ENCODE results near the gene TMED8.
"Not testable (repeated sequence)": the region's sequence is repeated elsewhere in the genome, so short reads cannot be mapped to it uniquely, and the experiment has no call there.

Gene TMED8

GRCh38 chr14:77342726-77343397 is 34.0 kb downstream of the TMED8 start:
- H3K4me1 ChIP-seq (ENCODE audit: control insufficient read depth, insufficient read depth, low read length, poor library complexity, severe bottlenecking) = no peaks in the 10 kb centered on the region
- H3K4me3 ChIP-seq (ENCODE audit: insufficient read depth, low read depth, low read length, poor library complexity, severe bottlenecking) = no peak overlapping the region
- H3K36me3 ChIP-seq (ENCODE audit: control insufficient read depth, insufficient read depth, low read length) = peaks cover 20% of the 10 kb centered on the region
- H3K9me3 ChIP-seq (ENCODE audit: control insufficient read depth, low read length) = no peaks in the 10 kb centered on the region
- DNase-seq = no peak
- H3K27me3 ChIP-seq (replicated peaks; ENCODE audit: control insufficient read depth, insufficient read depth, low read length, poor library complexity, severe bottlenecking) = no peaks in the 10 kb centered on the region
- H3K27ac ChIP-seq (ENCODE audit: insufficient read depth, low read length, poor library complexity, severe bottlenecking) = no peak overlapping the region

- H3K4me1 ChIP-seq (ENCODE audit: control insufficient read depth, insufficient read depth, low read length, poor library complexity, severe bottlenecking) = no peaks in the 10 kb centered on the region
- H3K36me3 ChIP-seq (ENCODE audit: control insufficient read depth, insufficient read depth, low read length) = peaks cover 16% of the 10 kb centered on the region
Observed at GRCh38 chr14:77340389-77340788, 36.5 kb downstream of the TMED8 start.

GRCh38 chr14:77339407-77339806 is 37.5 kb downstream of the TMED8 start:
- no peak for DNase-seq

More at GRCh38 chr14:77340389-77340788, 36.5 kb downstream of the TMED8 start:
- no peak overlapping the region for H3K4me3 ChIP-seq (ENCODE audit: insufficient read depth, low read depth, low read length, poor library complexity, severe bottlenecking)
- no peaks in the 10 kb centered on the region for H3K27me3 ChIP-seq (replicated peaks; ENCODE audit: control insufficient read depth, insufficient read depth, low read length, poor library complexity, severe bottlenecking)
- no peak overlapping the region for H3K27ac ChIP-seq (ENCODE audit: insufficient read depth, low read length, poor library complexity, severe bottlenecking)
- no peak for DNase-seq
- no peaks in the 10 kb centered on the region for H3K9me3 ChIP-seq (ENCODE audit: control insufficient read depth, low read length)

GRCh38 chr14:77338302-77338701 is 38.6 kb downstream of the TMED8 start:
- DNase-seq = no peak
- H3K27ac ChIP-seq (ENCODE audit: insufficient read depth, low read length, poor library complexity, severe bottlenecking) = no peak overlapping the region
- H3K4me1 ChIP-seq (ENCODE audit: control insufficient read depth, insufficient read depth, low read length, poor library complexity, severe bottlenecking) = no peaks in the 10 kb centered on the region
- no peak overlapping the region for H3K4me3 ChIP-seq (ENCODE audit: insufficient read depth, low read depth, low read length, poor library complexity, severe bottlenecking)
- peaks cover 16% of the 10 kb centered on the region for H3K36me3 ChIP-seq (ENCODE audit: control insufficient read depth, insufficient read depth, low read length)
- no peaks in the 10 kb centered on the region for H3K27me3 ChIP-seq (replicated peaks; ENCODE audit: control insufficient read depth, insufficient read depth, low read length, poor library complexity, severe bottlenecking)
- no peaks in the 10 kb centered on the region for H3K9me3 ChIP-seq (ENCODE audit: control insufficient read depth, low read length)

More at GRCh38 chr14:77339407-77339806, 37.5 kb downstream of the TMED8 start:
- Histone ChIP-seq H3K4me1 (ENCODE audit: control insufficient read depth, insufficient read depth, low read length, poor library complexity, severe bottlenecking) (no peaks in the 10 kb centered on the region), H3K9me3 (ENCODE audit: control insufficient read depth, low read length) (no peaks in the 10 kb centered on the region), H3K27me3 (replicated peaks; ENCODE audit: control insufficient read depth, insufficient read depth, low read length, poor library complexity, severe bottlenecking) (no peaks in the 10 kb centered on the region), H3K36me3 (ENCODE audit: control insufficient read depth, insufficient read depth, low read length) (peaks cover 16% of the 10 kb centered on the region), H3K27ac (ENCODE audit: insufficient read depth, low read length, poor library complexity, severe bottlenecking) (no peak overlapping the region), H3K4me3 (ENCODE audit: insufficient read depth, low read depth, low read length, poor library complexity, severe bottlenecking) (no peak overlapping the region)

- Histone ChIP-seq H3K36me3 (ENCODE audit: control insufficient read depth, insufficient read depth, low read length) (peaks cover 16% of the 10 kb centered on the region), H3K27me3 (replicated peaks; ENCODE audit: control insufficient read depth, insufficient read depth, low read length, poor library complexity, severe bottlenecking) (no peaks in the 10 kb centered on the region), H3K4me1 (ENCODE audit: control insufficient read depth, insufficient read depth, low read length, poor library complexity, severe bottlenecking) (no peaks in the 10 kb centered on the region), H3K27ac (ENCODE audit: insufficient read depth, low read length, poor library complexity, severe bottlenecking) (no peak overlapping the region), H3K9me3 (ENCODE audit: control insufficient read depth, low read length) (no peaks in the 10 kb centered on the region), H3K4me3 (ENCODE audit: insufficient read depth, low read depth, low read length, poor library complexity, severe bottlenecking) (no peak overlapping the region)
- DNase-seq = no peak
Observed at GRCh38 chr14:77337880-77338279, 39.0 kb downstream of the TMED8 start.

GRCh38 chr14:77337255-77337654 is 39.6 kb downstream of the TMED8 start:
- not testable (repeated sequence) for H3K27ac ChIP-seq (ENCODE audit: insufficient read depth, low read length, poor library complexity, severe bottlenecking); H3K4me1 ChIP-seq (ENCODE audit: control insufficient read depth, insufficient read depth, low read length, poor library complexity, severe bottlenecking); H3K27me3 ChIP-seq (replicated peaks; ENCODE audit: control insufficient read depth, insufficient read depth, low read length, poor library complexity, severe bottlenecking); H3K36me3 ChIP-seq (ENCODE audit: control insufficient read depth, insufficient read depth, low read length); H3K9me3 ChIP-seq (ENCODE audit: control insufficient read depth, low read length); DNase-seq; H3K4me3 ChIP-seq (ENCODE audit: insufficient read depth, low read depth, low read length, poor library complexity, severe bottlenecking)

- no peak overlapping the region for H3K4me3 ChIP-seq (ENCODE audit: insufficient read depth, low read depth, low read length, poor library complexity, severe bottlenecking)
- H3K9me3 ChIP-seq (ENCODE audit: control insufficient read depth, low read length) = no peaks in the 10 kb centered on the region
- H3K27ac ChIP-seq (ENCODE audit: insufficient read depth, low read length, poor library complexity, severe bottlenecking) = no peak overlapping the region
- H3K27me3 ChIP-seq (replicated peaks; ENCODE audit: control insufficient read depth, insufficient read depth, low read length, poor library complexity, severe bottlenecking) = no peaks in the 10 kb centered on the region
- H3K36me3 ChIP-seq (ENCODE audit: control insufficient read depth, insufficient read depth, low read length) = peaks cover 7% of the 10 kb centered on the region
- no peaks in the 10 kb centered on the region for H3K4me1 ChIP-seq (ENCODE audit: control insufficient read depth, insufficient read depth, low read length, poor library complexity, severe bottlenecking)
- no peak for DNase-seq
Observed at GRCh38 chr14:77335576-77335975, 41.3 kb downstream of the TMED8 start.

- no peaks in the 10 kb centered on the region for H3K4me1 ChIP-seq (ENCODE audit: control insufficient read depth, insufficient read depth, low read length, poor library complexity, severe bottlenecking)
- no peak overlapping the region for H3K27ac ChIP-seq (ENCODE audit: insufficient read depth, low read length, poor library complexity, severe bottlenecking)
- no peak for DNase-seq
- no peaks in the 10 kb centered on the region for H3K9me3 ChIP-seq (ENCODE audit: control insufficient read depth, low read length)
- no peaks in the 10 kb centered on the region for H3K27me3 ChIP-seq (replicated peaks; ENCODE audit: control insufficient read depth, insufficient read depth, low read length, poor library complexity, severe bottlenecking)
- H3K4me3 ChIP-seq (ENCODE audit: insufficient read depth, low read depth, low read length, poor library complexity, severe bottlenecking) = no peak overlapping the region
- H3K36me3 ChIP-seq (ENCODE audit: control insufficient read depth, insufficient read depth, low read length) = no peaks in the 10 kb centered on the region
Observed at GRCh38 chr14:77329872-77330271, 47.0 kb downstream of the TMED8 start.

GRCh38 chr14:77327111-77327510 is 49.8 kb downstream of the TMED8 start:
- H3K4me3 ChIP-seq (ENCODE audit: insufficient read depth, low read depth, low read length, poor library complexity, severe bottlenecking) = no peak overlapping the region
- no peaks in the 10 kb centered on the region for H3K36me3 ChIP-seq (ENCODE audit: control insufficient read depth, insufficient read depth, low read length)
- H3K4me1 ChIP-seq (ENCODE audit: control insufficient read depth, insufficient read depth, low read length, poor library complexity, severe bottlenecking) = no peaks in the 10 kb centered on the region
- no peak overlapping the region for H3K27ac ChIP-seq (ENCODE audit: insufficient read depth, low read length, poor library complexity, severe bottlenecking)
- H3K27me3 ChIP-seq (replicated peaks; ENCODE audit: control insufficient read depth, insufficient read depth, low read length, poor library complexity, severe bottlenecking) = no peaks in the 10 kb centered on the region
- H3K9me3 ChIP-seq (ENCODE audit: control insufficient read depth, low read length) = no peaks in the 10 kb centered on the region
- DNase-seq = no peak

- no peak for DNase-seq
- H3K9me3 ChIP-seq (ENCODE audit: control insufficient read depth, low read length) = no peaks in the 10 kb centered on the region
- no peaks in the 10 kb centered on the region for H3K4me1 ChIP-seq (ENCODE audit: control insufficient read depth, insufficient read depth, low read length, poor library complexity, severe bottlenecking)
- no peaks in the 10 kb centered on the region for H3K36me3 ChIP-seq (ENCODE audit: control insufficient read depth, insufficient read depth, low read length)
- H3K27me3 ChIP-seq (replicated peaks; ENCODE audit: control insufficient read depth, insufficient read depth, low read length, poor library complexity, severe bottlenecking) = no peaks in the 10 kb centered on the region
- H3K27ac ChIP-seq (ENCODE audit: insufficient read depth, low read length, poor library complexity, severe bottlenecking) = no peak overlapping the region
- H3K4me3 ChIP-seq (ENCODE audit: insufficient read depth, low read depth, low read length, poor library complexity, severe bottlenecking) = no peak overlapping the region
Observed at GRCh38 chr14:77325746-77326094, 51.2 kb downstream of the TMED8 start.

All from effector memory CD4-positive, alpha-beta T cell (primary cell).